ENCODE results near the gene RAB20. TPM values are rescaled to one million over a fixed set of nuclear protein-coding genes. Genes with fewer than 3 reads are reported as not detected.

The RAB20 gene
- total RNA-seq, 1 donor from 2014 or later: 3.8 TPM

GRCh38 chr13:110539894-110540293 lies 21.6 kb downstream of the RAB20 start:
- peaks cover 2% of the 10 kb centered on the region for H3K9me3 Mint-ChIP-seq (ENCODE audit: low read depth)
- no peak for DNase-seq (ENCODE audit: low spot score, unreplicated experiment)
- H3K4me3 Mint-ChIP-seq (ENCODE audit: low read depth): no peak overlapping the region
- H3K36me3 Mint-ChIP-seq (ENCODE audit: insufficient read depth): peaks cover 3% of the 10 kb centered on the region
- peaks cover 5% of the 10 kb centered on the region for H3K27me3 Mint-ChIP-seq
- peaks cover 19% of the 10 kb centered on the region for H3K4me1 Mint-ChIP-seq (ENCODE audit: low read depth)
- TF ChIP-seq CTCF (IDR thresholded peaks at IDR 0.05; ENCODE audit: unreplicated experiment): no peak
- no peak overlapping the region for H3K27ac Mint-ChIP-seq

- Mint-ChIP-seq H3K27me3 (peaks cover 5% of the 10 kb centered on the region), H3K4me3 (ENCODE audit: low read depth) (no peak overlapping the region), H3K9me3 (ENCODE audit: low read depth) (no peaks in the 10 kb centered on the region), H3K27ac (no peak overlapping the region), H3K36me3 (ENCODE audit: insufficient read depth) (no peaks in the 10 kb centered on the region), H3K4me1 (ENCODE audit: low read depth) (peaks cover 19% of the 10 kb centered on the region)
- no peak for DNase-seq (ENCODE audit: low spot score, unreplicated experiment)
- no peak for TF ChIP-seq CTCF (IDR thresholded peaks at IDR 0.05; ENCODE audit: unreplicated experiment)
Measured at GRCh38 chr13:110538632-110539031, 22.9 kb downstream of the RAB20 start.

- no peak for TF ChIP-seq CTCF (IDR thresholded peaks at IDR 0.05; ENCODE audit: unreplicated experiment)
- no peak overlapping the region for H3K27ac Mint-ChIP-seq
- no peak overlapping the region for H3K4me3 Mint-ChIP-seq (ENCODE audit: low read depth)
- no peaks in the 10 kb centered on the region for H3K36me3 Mint-ChIP-seq (ENCODE audit: insufficient read depth)
- DNase-seq (ENCODE audit: low spot score, unreplicated experiment): no peak
- peaks cover 5% of the 10 kb centered on the region for H3K4me1 Mint-ChIP-seq (ENCODE audit: low read depth)
- H3K27me3 Mint-ChIP-seq: peaks cover 2% of the 10 kb centered on the region
- H3K9me3 Mint-ChIP-seq (ENCODE audit: low read depth): no peaks in the 10 kb centered on the region
Measured at GRCh38 chr13:110536006-110536693, 25.4 kb downstream of the RAB20 start.

GRCh38 chr13:110535526-110535925 lies 26.0 kb downstream of the RAB20 start:
- H3K27me3 Mint-ChIP-seq: peaks cover 3% of the 10 kb centered on the region

More at GRCh38 chr13:110535526-110535925, 26.0 kb downstream of the RAB20 start:
- H3K4me3 Mint-ChIP-seq (ENCODE audit: low read depth): no peak overlapping the region
- no peak for DNase-seq (ENCODE audit: low spot score, unreplicated experiment)
- no peak overlapping the region for H3K27ac Mint-ChIP-seq
- no peaks in the 10 kb centered on the region for H3K4me1 Mint-ChIP-seq (ENCODE audit: low read depth)
- TF ChIP-seq CTCF (IDR thresholded peaks at IDR 0.05; ENCODE audit: unreplicated experiment): no peak
- H3K36me3 Mint-ChIP-seq (ENCODE audit: insufficient read depth): no peaks in the 10 kb centered on the region
- H3K9me3 Mint-ChIP-seq (ENCODE audit: low read depth): no peaks in the 10 kb centered on the region
